Activated B cell treated with CpG ODN at 0.5 μM for 24 hours (primary cell): ENCODE results near the gene SP140. TPM values are rescaled to one million over a fixed set of nuclear protein-coding genes. Genes with fewer than 3 reads are reported as not detected.

Source experiments
- ATAC-seq: fragments of 200-7000 bp; cut with Tn5 transposase; one replicate; pipeline ENCODE4 v1.10.0; 2021; ENCODE audit warnings: low read depth, mild to moderate bottlenecking, moderate library complexity
- CTCF ChIA-PET: fragments of 350-600 bp; sonication (Branson Sonifier 250); formaldehyde crosslinking; loops from one replicate; lab custom pipeline; 2021; ENCODE audit warnings: antibody characterized with exemption; lab: Charles Lee
- POLR2A ChIA-PET: fragments of 350-600 bp; sonication (Branson Sonifier 250); formaldehyde crosslinking; loops from one replicate; lab custom pipeline; 2021; ENCODE audit warnings: antibody characterized with exemption; lab: Charles Lee
- DNase-seq: peaks from one replicate; pipeline ENCODE4 v3.0.0; 2022
- H3K27ac Mint-ChIP-seq: one replicate; pipeline ENCODE4 v1.8.0; 2020; ENCODE audit warnings: mixed read lengths
- H3K27me3 Mint-ChIP-seq: one replicate; pipeline ENCODE4 v1.8.0; 2021; ENCODE audit warnings: mixed read lengths
- H3K36me3 Mint-ChIP-seq: one replicate; pipeline ENCODE4 v1.8.0; 2021; ENCODE audit warnings: low read depth, mixed read lengths
- H3K4me1 Mint-ChIP-seq: one replicate; pipeline ENCODE4 v1.8.0; 2021; ENCODE audit warnings: mixed read lengths
- H3K4me3 Mint-ChIP-seq: one replicate; pipeline ENCODE4 v1.8.0; 2020; ENCODE audit warnings: mild to moderate bottlenecking, mixed read lengths
- H3K9me3 Mint-ChIP-seq: one replicate; pipeline ENCODE4 v1.8.0; 2020; ENCODE audit warnings: mixed read lengths
- intact Hi-C: fragments of 100-400 bp; cut with micrococcal nuclease; formaldehyde crosslinking; loops from one replicate; pipeline ENCODE4 v1.15.1; 2024
- total RNA-seq: library from RNA; stranded (reverse); gene quantifications from 2 replicates; pipeline ENCODE4 v1.2.3, GENCODE V29; 2022
- TF ChIP-seq, protein P1 (sequence below): fragments of 200-600 bp; IDR thresholded peaks from one replicate; pipeline ENCODE4 v1.8.0; 2022; ENCODE audit warnings: antibody characterized with exemption, mild to moderate bottlenecking

SP140 gene
- total RNA-seq, 1 donor from 2014 or later = 330 TPM

DNA sequence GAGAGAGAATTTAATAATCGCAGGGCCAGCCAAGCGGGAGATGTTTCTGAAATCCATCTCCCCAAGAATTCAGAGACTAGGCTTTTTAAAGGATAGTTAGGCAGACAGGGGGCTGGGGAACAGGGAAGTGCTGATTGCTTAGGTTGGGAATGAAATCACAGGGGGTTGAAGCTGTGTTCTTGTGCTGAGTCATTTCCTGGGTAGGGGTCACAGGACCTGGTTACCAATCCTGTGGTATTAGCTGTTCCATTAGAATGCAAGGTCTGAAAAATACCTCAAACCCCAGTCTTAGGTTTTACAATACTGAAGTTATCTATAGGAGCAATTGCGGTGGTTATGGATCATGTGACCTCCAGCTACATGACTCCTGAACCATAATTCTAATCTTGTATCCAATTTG is 4.6 kb downstream of the SP140 start:
- ATAC-seq (no peak), DNase-seq (no peak)
- Mint-ChIP-seq H3K27ac (peak overlapping the region; percentile 98), H3K4me1 (peaks cover 86% of the 10 kb centered on the region), H3K9me3 (peaks cover 8% of the 10 kb centered on the region), H3K36me3 (peaks cover 66% of the 10 kb centered on the region), H3K27me3 (no peaks in the 10 kb centered on the region), H3K4me3 (peak overlapping the region; percentile 92)
- CTCF ChIA-PET = interaction anchor here (1.1 to 1.4 kb wide), 3 partner anchors 22 to 381 kb away, joined by 3 to 5 read pairs (median 3); no protein-coding TSS in a partner anchor
- TF ChIP-seq, protein P1, sequence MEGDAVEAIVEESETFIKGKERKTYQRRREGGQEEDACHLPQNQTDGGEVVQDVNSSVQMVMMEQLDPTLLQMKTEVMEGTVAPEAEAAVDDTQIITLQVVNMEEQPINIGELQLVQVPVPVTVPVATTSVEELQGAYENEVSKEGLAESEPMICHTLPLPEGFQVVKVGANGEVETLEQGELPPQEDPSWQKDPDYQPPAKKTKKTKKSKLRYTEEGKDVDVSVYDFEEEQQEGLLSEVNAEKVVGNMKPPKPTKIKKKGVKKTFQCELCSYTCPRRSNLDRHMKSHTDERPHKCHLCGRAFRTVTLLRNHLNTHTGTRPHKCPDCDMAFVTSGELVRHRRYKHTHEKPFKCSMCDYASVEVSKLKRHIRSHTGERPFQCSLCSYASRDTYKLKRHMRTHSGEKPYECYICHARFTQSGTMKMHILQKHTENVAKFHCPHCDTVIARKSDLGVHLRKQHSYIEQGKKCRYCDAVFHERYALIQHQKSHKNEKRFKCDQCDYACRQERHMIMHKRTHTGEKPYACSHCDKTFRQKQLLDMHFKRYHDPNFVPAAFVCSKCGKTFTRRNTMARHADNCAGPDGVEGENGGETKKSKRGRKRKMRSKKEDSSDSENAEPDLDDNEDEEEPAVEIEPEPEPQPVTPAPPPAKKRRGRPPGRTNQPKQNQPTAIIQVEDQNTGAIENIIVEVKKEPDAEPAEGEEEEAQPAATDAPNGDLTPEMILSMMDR = no peak
- POLR2A ChIA-PET = interaction anchor here (3.0 to 12.2 kb wide), 2 partner anchors 12 to 22 kb away, joined by 27 to 268 read pairs; partner anchors contain the start of gene SP110
- intact Hi-C loops = no loop called here

DNA sequence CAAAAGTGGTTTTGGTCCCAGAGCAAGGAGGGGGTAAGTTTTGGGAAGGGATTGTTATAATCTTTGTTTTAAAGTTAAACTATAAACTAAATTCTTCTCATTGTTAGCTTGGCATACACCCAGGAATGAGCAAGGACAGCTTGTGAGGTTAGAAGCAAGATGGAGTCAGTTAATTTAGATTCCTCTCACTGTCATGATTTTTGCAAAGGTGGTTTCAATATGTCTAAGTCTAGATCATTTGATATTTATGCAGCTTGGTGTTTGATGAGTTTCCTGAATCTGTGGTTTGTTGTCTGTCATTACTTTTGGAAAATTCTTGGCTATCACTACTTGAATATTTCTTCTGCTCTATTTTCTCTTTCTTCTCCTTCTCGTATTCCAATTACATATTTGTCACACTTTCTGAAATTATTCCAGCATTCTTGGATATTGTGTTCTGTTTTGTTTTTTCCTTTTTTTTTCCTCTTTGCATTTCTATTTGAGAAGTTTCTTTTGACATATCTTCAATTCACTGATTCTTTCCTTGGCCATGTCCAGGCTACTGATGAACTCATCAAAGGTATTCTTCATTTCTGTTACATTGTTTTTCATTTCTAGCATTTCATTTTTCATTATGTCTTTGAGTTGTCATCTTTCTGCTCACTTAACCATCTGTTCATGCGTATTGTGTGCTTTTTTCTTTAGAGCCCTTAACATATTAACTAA is 5.1 kb downstream of the SP140 start:
- Mint-ChIP-seq H3K4me1 (peaks cover 87% of the 10 kb centered on the region), H3K27ac (peak overlapping the region; percentile 98), H3K4me3 (peak overlapping the region; percentile 92), H3K36me3 (peaks cover 70% of the 10 kb centered on the region), H3K27me3 (no peaks in the 10 kb centered on the region), H3K9me3 (peaks cover 8% of the 10 kb centered on the region)
- CTCF ChIA-PET = interaction anchor here (1.1 to 1.4 kb wide), 3 partner anchors 23 to 380 kb away, joined by 3 to 5 read pairs (median 3); no protein-coding TSS in a partner anchor
- intact Hi-C loops = no loop called here
- POLR2A ChIA-PET = interaction anchor here (0.5 to 12.2 kb wide), 3 partner anchors 12 to 132 kb away, joined by 5 to 268 read pairs (median 27); partner anchors contain the start of gene SP110
- ATAC-seq (no peak), DNase-seq (no peak)
- TF ChIP-seq, protein P1 = no peak

DNA sequence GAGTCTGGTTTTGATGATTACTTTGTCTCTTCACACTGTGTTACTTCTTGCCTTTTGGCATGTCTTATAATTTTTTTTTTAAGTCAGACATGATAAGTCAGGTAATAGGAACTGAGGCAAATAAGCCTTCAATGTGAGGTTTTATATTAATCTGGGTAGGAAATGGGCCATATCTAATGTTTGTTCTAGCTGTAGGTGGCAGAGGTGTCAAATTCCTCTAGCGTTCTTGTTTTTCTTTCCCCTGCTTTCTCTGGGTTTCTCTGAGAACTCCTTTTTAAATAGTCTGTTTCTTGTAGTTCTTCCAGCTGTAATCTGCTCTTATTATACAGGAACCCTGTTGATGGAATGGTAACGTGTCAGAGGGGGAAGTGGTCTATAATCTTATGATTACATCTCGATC is 5.7 kb downstream of the SP140 start:
- H3K4me1 Mint-ChIP-seq = peaks cover 89% of the 10 kb centered on the region
- H3K27ac Mint-ChIP-seq = peak overlapping the region; percentile 98
- ChIA-PET POLR2A (interaction anchor here (0.5 to 12.2 kb wide), 3 partner anchors 13 to 131 kb away, joined by 5 to 268 read pairs (median 27); partner anchors contain the start of gene SP110), CTCF (interaction anchor here (0.7 kb wide), 1 partner anchor 29 kb away, joined by 3 read pairs; no protein-coding TSS in a partner anchor)
- H3K27me3 Mint-ChIP-seq = no peaks in the 10 kb centered on the region
- peaks cover 8% of the 10 kb centered on the region for H3K9me3 Mint-ChIP-seq
- intact Hi-C loops = no loop called here
- DNase-seq (no peak), ATAC-seq (no peak)
- H3K4me3 Mint-ChIP-seq = peak overlapping the region; percentile 92
- peaks cover 71% of the 10 kb centered on the region for H3K36me3 Mint-ChIP-seq
- TF ChIP-seq, protein P1 = no peak

GRCh38 chr2:230234122-230234722 is 8.7 kb downstream of the SP140 start:
- Mint-ChIP-seq H3K9me3 (peaks cover 8% of the 10 kb centered on the region), H3K27ac (peak overlapping the region; percentile 84), H3K4me3 (peak overlapping the region; percentile 32), H3K4me1 (peaks cover 70% of the 10 kb centered on the region), H3K36me3 (peaks cover 82% of the 10 kb centered on the region), H3K27me3 (no peaks in the 10 kb centered on the region)
- TF ChIP-seq, protein P1 = no peak
- DNase-seq (no peak), ATAC-seq (peak; percentile 81)
- ChIA-PET CTCF (interaction anchor here (2.8 kb wide), 1 partner anchor 31 kb away, joined by 10 read pairs; no protein-coding TSS in a partner anchor), POLR2A (interaction anchor here (1.0 to 12.2 kb wide), 3 partner anchors 9 to 26 kb away, joined by 3 to 268 read pairs (median 8); partner anchors contain the start of gene SP140)
- intact Hi-C loops = loop anchor here (1.0 kb wide), 2 partner anchors 8 to 31 kb away; no protein-coding TSS in a partner anchor
